BE2C (cell line): Measurements from ENCODE around the gene TMEM63B.

Experiments
- DNase-seq: peaks from one replicate; pipeline ENCODE4 v3.0.0-alpha.2; 2020
- H3K27me3 ChIP-seq: fragments of 250-450 bp; sonication (Bioruptor Pico); 2 replicates; pipeline ENCODE4 v1.5.1; 2020; ENCODE audit warnings: mild to moderate bottlenecking
- H3K36me3 ChIP-seq: fragments of 250-450 bp; sonication (Bioruptor Pico); 2 replicates; pipeline ENCODE4 v1.5.1; 2020; ENCODE audit warnings: mild to moderate bottlenecking
- H3K4me1 ChIP-seq: fragments of 250-450 bp; sonication (Bioruptor Pico); 2 replicates; pipeline ENCODE4 v1.5.1; 2020
- H3K4me3 ChIP-seq: 2 replicates; pipeline ENCODE4 v1.5.1; 2011; ENCODE audit warnings: low read depth, low read length
- H3K9me3 ChIP-seq: fragments of 250-450 bp; sonication (Bioruptor Pico); 2 replicates; pipeline ENCODE4 v1.5.1; 2020
- TF ChIP-seq, protein P1 (sequence below): IDR thresholded peaks from 2 replicates; pipeline ENCODE4 v1.5.1; 2012; ENCODE audit warnings: mild to moderate bottlenecking, low read depth, low read length

The TMEM63B gene

DNA sequence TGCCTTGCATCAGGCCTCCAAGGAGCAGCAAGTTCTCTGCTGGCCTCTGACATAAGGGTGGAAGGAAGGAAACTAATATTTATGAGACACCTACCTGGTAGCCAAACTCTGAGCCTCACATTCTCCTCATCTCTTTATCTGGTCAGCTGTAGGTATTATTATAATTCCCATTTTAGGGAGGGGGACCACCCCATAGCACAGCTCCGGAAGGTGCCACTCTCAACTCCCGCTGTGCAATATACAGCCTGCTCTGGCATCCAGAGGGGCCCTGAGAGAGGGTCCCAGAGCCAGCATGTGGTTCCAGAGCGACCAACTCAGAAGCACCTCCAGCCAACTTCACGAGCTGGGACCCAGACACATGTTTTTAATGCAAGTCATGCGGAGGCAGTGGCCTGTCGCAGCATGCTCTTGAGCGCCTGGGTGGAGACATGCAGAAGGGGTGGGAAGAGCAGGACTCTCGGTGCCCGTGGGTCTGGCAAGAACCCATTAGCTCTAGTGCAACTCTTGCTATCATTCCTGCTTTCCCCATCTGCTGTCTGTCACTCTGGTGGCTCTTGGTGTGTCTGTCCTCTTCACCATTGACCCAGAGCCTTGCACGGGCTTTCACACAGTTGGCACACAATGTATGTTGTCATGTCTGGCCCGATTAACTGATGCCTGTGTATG, 74.4 kb downstream of the TMEM63B start:
- TF ChIP-seq, protein P1, sequence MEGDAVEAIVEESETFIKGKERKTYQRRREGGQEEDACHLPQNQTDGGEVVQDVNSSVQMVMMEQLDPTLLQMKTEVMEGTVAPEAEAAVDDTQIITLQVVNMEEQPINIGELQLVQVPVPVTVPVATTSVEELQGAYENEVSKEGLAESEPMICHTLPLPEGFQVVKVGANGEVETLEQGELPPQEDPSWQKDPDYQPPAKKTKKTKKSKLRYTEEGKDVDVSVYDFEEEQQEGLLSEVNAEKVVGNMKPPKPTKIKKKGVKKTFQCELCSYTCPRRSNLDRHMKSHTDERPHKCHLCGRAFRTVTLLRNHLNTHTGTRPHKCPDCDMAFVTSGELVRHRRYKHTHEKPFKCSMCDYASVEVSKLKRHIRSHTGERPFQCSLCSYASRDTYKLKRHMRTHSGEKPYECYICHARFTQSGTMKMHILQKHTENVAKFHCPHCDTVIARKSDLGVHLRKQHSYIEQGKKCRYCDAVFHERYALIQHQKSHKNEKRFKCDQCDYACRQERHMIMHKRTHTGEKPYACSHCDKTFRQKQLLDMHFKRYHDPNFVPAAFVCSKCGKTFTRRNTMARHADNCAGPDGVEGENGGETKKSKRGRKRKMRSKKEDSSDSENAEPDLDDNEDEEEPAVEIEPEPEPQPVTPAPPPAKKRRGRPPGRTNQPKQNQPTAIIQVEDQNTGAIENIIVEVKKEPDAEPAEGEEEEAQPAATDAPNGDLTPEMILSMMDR: no peak
- Histone ChIP-seq H3K4me1 (no peaks in the 10 kb centered on the region), H3K27me3 (no peaks in the 10 kb centered on the region), H3K4me3 (no peak overlapping the region), H3K9me3 (no peaks in the 10 kb centered on the region), H3K36me3 (no peaks in the 10 kb centered on the region)
- no peak for DNase-seq

DNA sequence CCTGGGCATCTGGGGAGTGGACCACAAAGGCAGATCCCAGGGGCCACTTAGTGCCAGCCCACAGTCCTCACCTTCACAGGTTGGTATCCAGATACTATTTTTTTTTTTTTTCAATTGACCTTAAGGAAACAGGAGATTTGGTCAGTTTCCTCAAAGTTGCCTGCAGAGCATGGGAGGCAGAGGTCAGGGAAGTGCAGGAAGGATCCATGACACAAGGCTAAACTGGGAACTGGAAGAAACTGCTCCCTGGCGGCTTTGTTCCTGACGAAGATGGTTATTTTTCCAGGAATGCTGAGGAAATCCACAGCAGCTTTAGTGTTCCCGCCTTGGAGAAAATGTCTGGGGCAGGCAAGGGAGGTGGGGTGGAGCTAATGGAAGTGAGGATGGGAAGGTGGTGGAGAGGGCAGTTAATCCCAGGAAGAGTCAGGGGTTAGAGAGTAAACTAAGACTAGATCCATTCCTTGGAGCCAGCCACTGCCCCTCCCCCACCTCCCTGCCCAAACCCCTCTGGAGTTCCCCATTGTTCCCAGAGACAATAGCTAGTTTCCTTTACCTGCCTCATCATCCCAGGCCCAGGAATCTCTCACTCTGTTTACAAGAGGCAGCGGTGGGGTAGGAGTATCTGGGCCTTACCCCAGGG, 75.1 kb downstream of the TMEM63B start:
- no peaks in the 10 kb centered on the region for H3K4me1 ChIP-seq
- no peaks in the 10 kb centered on the region for H3K9me3 ChIP-seq
- DNase-seq: no peak
- H3K36me3 ChIP-seq: no peaks in the 10 kb centered on the region
- no peak overlapping the region for H3K4me3 ChIP-seq
- TF ChIP-seq, protein P1: no peak
- H3K27me3 ChIP-seq: no peaks in the 10 kb centered on the region

DNA sequence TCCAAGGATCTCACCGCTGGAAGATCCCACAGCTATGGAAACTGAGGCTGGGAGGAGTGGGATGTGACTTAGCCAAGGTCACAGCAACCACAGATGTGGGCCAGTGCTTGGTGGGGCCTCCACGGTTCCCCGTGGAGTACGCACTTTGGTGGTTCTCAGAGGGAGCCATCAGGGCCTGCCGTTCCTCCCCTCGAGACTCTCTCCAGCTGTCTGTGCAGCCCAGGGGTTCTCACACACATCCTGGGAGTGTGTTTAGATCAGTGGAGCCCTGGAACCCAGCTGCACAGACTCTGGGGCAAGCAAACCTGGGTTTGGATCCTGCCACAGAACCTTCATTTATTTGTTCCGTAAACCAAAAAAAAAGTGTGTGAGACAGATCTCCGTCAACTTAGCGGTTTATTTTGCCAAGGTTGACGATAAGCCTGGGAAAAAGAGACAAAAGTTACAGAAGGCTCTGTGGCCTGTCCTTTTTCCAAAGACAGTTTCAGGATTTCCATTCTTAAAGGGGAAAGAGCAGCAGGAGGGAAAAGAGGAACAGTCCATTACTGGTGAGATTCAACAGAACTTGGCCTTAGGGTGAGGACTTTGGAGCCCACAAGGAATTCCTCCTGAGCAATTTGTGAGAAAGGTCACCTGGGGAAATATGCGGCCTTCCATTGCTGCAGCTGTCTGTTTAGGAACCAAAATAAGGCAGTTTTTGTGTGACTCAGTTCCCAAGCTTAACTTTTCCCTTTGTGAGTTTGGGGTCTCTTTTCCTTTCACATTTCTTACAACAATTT, 75.8 kb downstream of the TMEM63B start:
- Histone ChIP-seq H3K4me1 (no peaks in the 10 kb centered on the region), H3K4me3 (no peak overlapping the region), H3K27me3 (no peaks in the 10 kb centered on the region), H3K36me3 (no peaks in the 10 kb centered on the region), H3K9me3 (no peaks in the 10 kb centered on the region)
- TF ChIP-seq, protein P1: no peak
- DNase-seq: no peak

DNA sequence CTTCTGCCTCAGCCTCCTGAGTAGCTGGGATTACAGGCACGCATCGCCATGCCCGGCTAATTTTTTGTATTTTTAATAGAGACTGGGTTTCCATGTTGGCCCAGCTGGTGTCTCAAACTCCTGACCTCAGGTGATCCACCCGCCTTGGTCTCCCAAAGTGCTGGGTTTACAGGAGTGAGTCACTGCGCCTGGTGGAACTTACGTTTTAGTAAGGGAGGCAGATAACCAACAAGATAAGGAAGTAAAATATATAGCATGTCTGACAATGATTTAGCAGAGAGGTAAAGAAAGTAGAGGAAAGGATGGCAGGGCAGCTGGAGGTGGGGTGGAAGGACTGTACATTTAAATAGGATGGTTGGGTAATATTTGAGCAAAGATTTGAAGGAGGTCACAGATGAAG, 76.6 kb downstream of the TMEM63B start:
- H3K4me3 ChIP-seq: no peak overlapping the region

More for the DNA sequence above, 76.6 kb downstream of the TMEM63B start:
- DNase-seq: no peak
- no peaks in the 10 kb centered on the region for H3K4me1 ChIP-seq
- no peaks in the 10 kb centered on the region for H3K9me3 ChIP-seq
- TF ChIP-seq, protein P1: no peak
- H3K27me3 ChIP-seq: no peaks in the 10 kb centered on the region
- no peaks in the 10 kb centered on the region for H3K36me3 ChIP-seq
